GM12891 (cell line): Measurements from ENCODE around the gene MAOB.

Source experiments
- DNase-seq: peaks from one replicate; pipeline ENCODE4 v3.0.0; 2011; ENCODE audit warnings: low spot score; ENCODE audit not compliant: insufficient read length
- FAIRE-seq: peaks from 2 replicates; lab custom pipeline; 2011; peaks lifted over from hg19 to GRCh38; lab: Jason Lieb, UNC
- PAX5 ChIP-seq: IDR thresholded peaks from 2 replicates; pipeline ENCODE4 v1.6.1; 2011; ENCODE audit warnings: low read length, moderate library complexity, mild to moderate bottlenecking; ENCODE audit not compliant: insufficient read depth, severe bottlenecking
- POLR2A ChIP-seq: IDR thresholded peaks from 2 replicates; pipeline ENCODE4 v1.6.1; 2011; ENCODE audit warnings: low read depth, low read length, control low read depth
- POLR2AphosphoS5 ChIP-seq: IDR thresholded peaks from 2 replicates; pipeline ENCODE4 v1.6.1; 2011; ENCODE audit warnings: low read depth, low read length, control low read depth
- POU2F2 ChIP-seq: IDR thresholded peaks from 2 replicates; pipeline ENCODE4 v1.6.1; 2011; ENCODE audit warnings: low read depth, mild to moderate bottlenecking, control low read depth, low read length, moderate library complexity
- SPI1 ChIP-seq: IDR thresholded peaks from 2 replicates; pipeline ENCODE4 v1.6.1; 2011; ENCODE audit warnings: low read depth, low read length, control low read depth
- TAF1 ChIP-seq: IDR thresholded peaks from 2 replicates; pipeline ENCODE4 v1.6.1; 2011; ENCODE audit warnings: low read depth, low read length, control low read depth

MAOB gene

DNA sequence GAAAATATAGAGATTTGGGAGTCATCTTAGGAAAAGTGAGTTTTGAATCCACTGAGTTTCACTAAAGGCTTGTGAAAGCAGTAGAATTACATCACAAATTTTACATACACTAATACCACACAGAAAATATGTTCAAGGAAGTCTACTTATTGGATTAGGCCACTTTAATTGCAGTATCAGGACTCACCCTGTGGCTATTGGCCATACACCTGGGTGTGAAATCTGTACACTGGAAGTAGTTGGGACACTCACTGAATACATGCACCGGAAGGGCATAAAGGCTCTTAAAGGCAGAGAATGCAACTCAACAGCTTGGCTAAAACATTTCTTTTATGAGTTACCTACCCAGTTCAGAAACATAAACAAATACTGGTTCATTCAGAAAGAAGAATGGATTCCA lies 19.8 kb downstream of the MAOB start:
- TF ChIP-seq PAX5: no peak
- no peak for TF ChIP-seq POLR2AphosphoS5
- TF ChIP-seq SPI1: no peak
- no peak for TF ChIP-seq TAF1
- TF ChIP-seq POU2F2: no peak
- TF ChIP-seq POLR2A: no peak
- FAIRE-seq: no peak
- no peak for DNase-seq

DNA sequence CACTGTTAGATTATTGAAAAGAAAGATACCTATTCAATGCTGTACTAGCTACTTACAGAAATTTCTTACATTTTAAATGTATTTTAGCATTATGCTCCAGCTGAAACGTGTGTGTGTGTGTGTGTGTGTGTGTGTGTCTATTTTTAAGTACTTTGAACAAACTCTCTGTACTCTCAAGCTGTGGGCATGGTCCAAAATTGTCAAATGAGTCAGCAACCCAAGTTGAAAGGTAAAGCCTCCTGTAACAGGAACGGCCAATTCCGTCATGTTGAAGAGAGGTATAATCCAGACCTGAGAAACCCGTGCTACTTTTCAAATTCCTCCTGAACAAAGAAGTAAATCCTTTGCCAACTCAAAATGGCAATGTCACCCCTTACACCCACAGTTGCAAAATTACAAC lies 20.5 kb downstream of the MAOB start:
- DNase-seq (no peak), FAIRE-seq (no peak)
- TF ChIP-seq SPI1 (no peak), POU2F2 (no peak), POLR2A (no peak), PAX5 (no peak), POLR2AphosphoS5 (no peak), TAF1 (no peak)

DNA sequence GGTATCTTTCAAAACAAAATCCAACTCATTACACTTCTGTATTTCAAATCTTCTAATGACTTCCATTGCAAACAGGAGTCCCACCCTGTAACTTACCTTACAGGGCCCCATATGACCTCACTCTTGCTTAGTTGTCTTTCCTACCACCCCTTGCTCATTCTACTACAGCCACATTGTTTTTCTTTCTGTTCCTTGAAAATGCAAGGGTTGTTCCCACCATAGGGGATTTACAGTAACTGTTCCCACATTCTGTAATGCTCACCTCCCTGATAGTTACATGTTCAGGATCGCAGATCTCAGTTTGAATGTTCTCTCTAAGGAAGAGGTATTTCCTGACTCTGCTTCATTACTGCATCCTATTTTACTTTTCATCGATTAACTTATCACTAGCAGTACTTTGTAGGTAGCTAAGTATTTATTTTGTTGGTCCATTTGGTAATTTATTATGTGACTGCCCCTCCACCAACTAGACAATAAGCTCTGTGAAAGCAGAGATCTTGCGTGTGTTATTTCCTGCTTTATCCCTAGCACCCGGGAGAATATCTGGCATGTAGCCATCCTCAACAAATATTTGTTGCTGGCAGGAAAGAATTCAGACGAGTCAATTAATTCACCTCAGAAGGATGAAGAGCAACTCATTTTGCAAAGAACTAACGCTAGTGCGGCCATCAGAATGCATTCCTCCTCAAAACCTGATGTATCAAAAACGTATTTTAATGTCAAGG lies 21.4 kb downstream of the MAOB start:
- FAIRE-seq (no peak), DNase-seq (no peak)

DNA sequence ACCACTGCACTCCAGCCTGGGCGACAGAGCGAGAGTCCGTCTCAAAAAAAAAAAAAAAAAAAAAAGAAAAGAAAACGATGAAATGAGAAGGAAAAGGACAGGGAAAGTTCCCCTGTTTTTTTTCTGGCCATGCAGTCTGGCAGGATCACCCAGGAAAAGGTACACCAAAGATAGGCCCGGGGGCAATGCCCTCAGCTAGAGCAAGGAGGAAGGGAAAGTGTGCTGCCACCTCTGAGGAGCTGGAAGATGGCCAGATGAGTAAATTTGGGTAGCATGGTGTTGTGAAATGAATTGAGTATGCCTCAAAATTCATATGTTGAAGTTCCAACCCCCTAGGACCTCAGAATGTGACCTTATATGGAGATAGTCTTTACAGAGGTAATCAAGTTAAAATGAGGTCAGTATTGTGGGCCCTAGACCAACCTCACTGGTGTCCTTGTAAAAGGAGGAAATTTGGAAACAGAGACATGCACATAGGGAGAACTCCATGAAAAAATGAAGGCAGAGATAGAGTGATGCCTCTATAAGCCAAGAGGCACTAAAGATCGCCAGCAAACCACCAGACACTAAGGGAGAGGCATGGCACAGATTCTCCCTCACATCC lies 28.9 kb downstream of the MAOB start:
- TF ChIP-seq POU2F2: no peak
- no peak for TF ChIP-seq TAF1
- no peak for TF ChIP-seq SPI1
- TF ChIP-seq POLR2AphosphoS5: no peak
- TF ChIP-seq PAX5: no peak
- no peak for TF ChIP-seq POLR2A
- FAIRE-seq (no peak), DNase-seq (no peak)

More for the DNA sequence above, 21.4 kb downstream of the MAOB start:
- no peak for TF ChIP-seq POU2F2
- no peak for TF ChIP-seq TAF1
- no peak for TF ChIP-seq POLR2AphosphoS5
- no peak for TF ChIP-seq SPI1
- no peak for TF ChIP-seq POLR2A
- TF ChIP-seq PAX5: no peak

DNA sequence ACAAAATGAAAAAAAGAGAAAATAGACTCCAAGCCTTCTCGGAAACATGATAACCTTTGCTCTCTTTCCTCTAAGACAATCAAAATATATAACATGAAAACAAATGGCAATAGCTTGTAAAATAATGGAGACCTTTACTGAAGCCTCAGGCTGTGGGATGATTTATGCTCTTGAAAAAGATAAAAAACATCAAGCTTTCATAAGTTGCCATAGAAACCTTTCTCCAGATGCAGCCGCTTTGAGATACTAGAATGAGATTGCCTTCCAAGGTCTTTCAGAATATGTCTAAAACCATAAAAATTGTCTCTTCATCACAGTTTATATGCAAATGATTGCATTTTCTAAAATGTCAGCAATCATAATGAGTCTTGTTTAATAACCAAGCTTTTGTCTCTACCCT lies 31.6 kb downstream of the MAOB start:
- no peak for FAIRE-seq
- no peak for DNase-seq
- TF ChIP-seq POLR2A: no peak
- TF ChIP-seq POU2F2: no peak
- TF ChIP-seq SPI1: no peak

DNA sequence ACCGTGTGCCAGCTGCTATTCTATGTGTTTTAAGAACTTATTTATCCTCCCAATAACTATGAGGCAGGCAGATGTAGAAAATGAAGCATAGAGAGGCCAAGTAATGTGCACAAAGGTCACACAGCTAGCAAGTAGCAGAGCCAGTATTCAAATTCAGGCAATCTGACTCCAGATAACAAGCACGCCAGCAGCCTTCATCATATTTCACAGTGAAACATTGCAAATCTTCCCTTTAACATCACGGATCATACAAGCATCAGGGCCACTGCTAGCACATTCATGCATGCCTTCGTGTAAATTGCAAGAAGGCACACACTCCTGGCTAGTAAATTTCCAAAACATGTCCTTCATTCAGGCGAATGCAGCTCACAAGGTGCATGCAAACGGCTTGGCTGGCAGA lies 33.1 kb downstream of the MAOB start:
- TF ChIP-seq PAX5 (no peak), POLR2A (no peak), POLR2AphosphoS5 (no peak), SPI1 (no peak), POU2F2 (no peak), TAF1 (no peak)
- no peak for FAIRE-seq
- no peak for DNase-seq

DNA sequence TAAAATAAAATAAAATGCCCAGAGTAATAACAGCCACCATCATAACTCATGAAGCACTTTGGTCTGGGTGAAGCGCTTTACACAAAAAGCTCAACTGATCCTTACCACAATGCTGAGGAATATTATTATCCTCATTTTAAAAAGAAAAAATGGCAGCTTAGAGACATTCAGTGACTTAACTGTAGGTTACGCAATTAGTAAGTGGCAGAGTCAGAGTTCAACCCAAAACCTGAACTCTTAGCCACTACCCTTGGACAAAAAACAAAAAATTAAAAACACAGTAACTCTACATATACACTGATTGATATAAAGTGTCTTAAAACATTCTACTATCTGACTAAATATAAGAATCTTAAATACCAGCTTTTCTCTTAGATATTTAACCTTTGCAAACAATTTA lies 34.9 kb downstream of the MAOB start:
- FAIRE-seq: no peak
- DNase-seq: no peak

DNA sequence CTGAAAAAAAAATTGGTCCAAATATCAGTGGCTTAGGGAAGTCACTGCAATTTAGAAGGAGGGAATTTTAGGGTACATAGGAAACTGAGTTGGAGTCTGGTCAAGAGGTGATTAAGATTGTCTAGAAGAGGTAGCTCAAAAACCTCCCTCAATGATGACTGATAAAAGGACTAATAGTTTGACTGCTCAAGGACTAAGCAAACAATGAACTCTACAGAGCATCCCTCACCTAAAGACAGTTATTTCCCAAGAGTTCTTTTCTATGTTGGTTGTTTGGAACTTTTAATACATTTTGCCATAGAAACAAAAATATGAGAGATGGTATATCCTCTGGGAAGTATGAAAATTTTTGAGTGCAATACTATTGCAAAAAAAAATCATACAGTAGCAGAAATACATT lies 35.7 kb downstream of the MAOB start:
- DNase-seq: no peak
- TF ChIP-seq POLR2A: no peak
- TF ChIP-seq POU2F2: no peak
- no peak for TF ChIP-seq POLR2AphosphoS5
- TF ChIP-seq PAX5: no peak
- TF ChIP-seq SPI1: no peak
- TF ChIP-seq TAF1: no peak
- no peak for FAIRE-seq

More for the DNA sequence above, 34.9 kb downstream of the MAOB start:
- TF ChIP-seq POLR2AphosphoS5 (no peak), PAX5 (no peak), TAF1 (no peak), POLR2A (no peak), SPI1 (no peak), POU2F2 (no peak)

DNA sequence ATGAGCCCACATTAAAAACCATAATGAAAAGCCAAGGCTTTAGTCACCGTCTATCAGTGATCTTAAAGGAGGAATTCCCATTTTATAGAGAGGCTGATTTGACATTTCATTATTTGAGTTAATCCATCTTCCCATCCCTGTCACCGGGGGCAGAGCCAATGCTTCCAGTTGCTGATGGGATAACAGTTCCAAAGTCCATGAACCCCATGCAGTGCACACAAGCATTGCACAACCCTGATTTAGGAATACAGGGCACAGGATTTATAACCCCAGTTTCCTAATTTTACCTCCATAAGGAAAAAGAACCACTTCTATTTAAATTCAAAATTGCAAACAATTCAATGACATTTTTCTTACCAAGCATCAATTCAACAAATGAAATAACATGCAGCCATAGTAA lies 36.5 kb downstream of the MAOB start:
- TF ChIP-seq POLR2AphosphoS5 (no peak), POLR2A (no peak), TAF1 (no peak), SPI1 (no peak), PAX5 (no peak), POU2F2 (no peak)
- no peak for DNase-seq
- FAIRE-seq: no peak

DNA sequence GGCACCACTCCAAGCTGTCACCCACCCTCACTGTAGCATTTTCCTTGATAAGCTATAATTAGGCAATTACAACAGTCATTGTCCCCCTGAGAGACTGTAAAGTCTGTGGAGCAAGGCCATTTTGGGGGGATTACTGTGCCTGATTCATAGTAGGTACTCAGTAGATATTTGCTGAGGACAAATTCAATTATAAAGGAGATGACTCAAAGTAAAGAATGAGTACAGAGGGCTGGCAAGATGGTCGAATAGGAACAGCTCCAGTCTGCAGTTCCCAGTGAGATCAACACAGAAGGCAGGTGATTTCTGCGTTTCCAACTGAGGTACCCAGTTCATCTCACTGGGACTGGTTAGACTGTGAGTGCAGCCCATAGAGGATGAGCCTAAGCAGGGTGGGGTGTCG lies 42.0 kb downstream of the MAOB start:
- DNase-seq (no peak), FAIRE-seq (no peak)
- TF ChIP-seq PAX5 (no peak), POU2F2 (no peak), POLR2AphosphoS5 (no peak)
